ENCODE measurements around the gene TBC1D9.
"Not testable (repeated sequence)": the region's sequence is repeated elsewhere in the genome, so short reads cannot be mapped to it uniquely, and the experiment has no call there.

TBC1D9 gene

GRCh38 chr4:140752291-140753068 is 3.7 kb downstream of the TBC1D9 start:
- DNase-seq, result no peak

- no peak for DNase-seq
These were observed 5.7 kb downstream of the TBC1D9 start for GRCh38 chr4:140750470-140750869.

- no peak for DNase-seq
These were observed 8.0 kb downstream of the TBC1D9 start for GRCh38 chr4:140748171-140748570.

- DNase-seq, result not testable (repeated sequence)
These were observed 9.6 kb downstream of the TBC1D9 start for GRCh38 chr4:140746546-140746945.

- no peak for DNase-seq
These were observed 11.8 kb downstream of the TBC1D9 start for GRCh38 chr4:140744421-140744820.

GRCh38 chr4:140743194-140743931 is 12.8 kb downstream of the TBC1D9 start:
- DNase-seq, result no peak

GRCh38 chr4:140742838-140743193 is 13.4 kb downstream of the TBC1D9 start:
- no peak for DNase-seq

- DNase-seq, result no peak
These were observed 15.1 kb downstream of the TBC1D9 start for GRCh38 chr4:140740906-140741670.

GRCh38 chr4:140740422-140740821 is 15.8 kb downstream of the TBC1D9 start:
- DNase-seq, result no peak

GRCh38 chr4:140739971-140740370 is 16.2 kb downstream of the TBC1D9 start:
- DNase-seq, result no peak

- no peak for DNase-seq
These were observed 18.0 kb downstream of the TBC1D9 start for GRCh38 chr4:140738139-140738538.

- DNase-seq, result no peak
These were observed 19.4 kb downstream of the TBC1D9 start for GRCh38 chr4:140736669-140737343.

GRCh38 chr4:140735779-140736391 is 20.3 kb downstream of the TBC1D9 start:
- DNase-seq, result no peak

- no peak for DNase-seq
These were observed 20.9 kb downstream of the TBC1D9 start for GRCh38 chr4:140735317-140735716.

- DNase-seq, result no peak
These were observed 23.4 kb downstream of the TBC1D9 start for GRCh38 chr4:140732780-140733179.

GRCh38 chr4:140729344-140730049 is 26.7 kb downstream of the TBC1D9 start:
- DNase-seq, result no peak

- DNase-seq, result peak; percentile 14
These were observed 29.2 kb downstream of the TBC1D9 start for GRCh38 chr4:140726776-140727500.

- DNase-seq, result no peak
These were observed 30.6 kb downstream of the TBC1D9 start for GRCh38 chr4:140725556-140725955.

- DNase-seq, result no peak
These were observed 31.4 kb downstream of the TBC1D9 start for GRCh38 chr4:140724760-140725159.

GRCh38 chr4:140720387-140721304 is 35.5 kb downstream of the TBC1D9 start:
- DNase-seq, result no peak

Data from activated CD4-positive, alpha-beta T cell treated with anti-CD3 and anti-CD28 coated beads, Interleukin-2, amount 50 U/mL, for 16 hours (primary cell).